NCI-H460 (cell line): ENCODE measurements around the gene OR5H1. TPM values are rescaled to one million over a fixed set of nuclear protein-coding genes. Genes with fewer than 3 reads are reported as not detected.
"Not testable (repeated sequence)": the region's sequence is repeated elsewhere in the genome, so short reads cannot be mapped to it uniquely, and the experiment has no call there.

Experiments used
- DNase-seq: peaks from one replicate; pipeline ENCODE4 v3.0.0-alpha.2; 2016; ENCODE audit warnings: low read depth; ENCODE audit errors: extremely low read depth
- polyA plus RNA-seq: library from polyadenylated mRNA; depleted of rRNA; stranded (reverse); fragments of >200 nt; gene quantifications from 2 replicates; pipeline ENCODE4 v1.2.3, GENCODE V29; 2014; cell fraction: nucleus; rRNA removed
- total RNA-seq: library from RNA; depleted of rRNA; stranded (reverse); fragments of >200 nt; shearing (Covaris generic); gene quantifications from 2 replicates; pipeline ENCODE4 v1.2.3, GENCODE V29; 2014; rRNA removed

Gene OR5H1
- not detected in 2 replicates for total RNA-seq
- not detected in 2 replicates for polyA plus RNA-seq

DNA sequence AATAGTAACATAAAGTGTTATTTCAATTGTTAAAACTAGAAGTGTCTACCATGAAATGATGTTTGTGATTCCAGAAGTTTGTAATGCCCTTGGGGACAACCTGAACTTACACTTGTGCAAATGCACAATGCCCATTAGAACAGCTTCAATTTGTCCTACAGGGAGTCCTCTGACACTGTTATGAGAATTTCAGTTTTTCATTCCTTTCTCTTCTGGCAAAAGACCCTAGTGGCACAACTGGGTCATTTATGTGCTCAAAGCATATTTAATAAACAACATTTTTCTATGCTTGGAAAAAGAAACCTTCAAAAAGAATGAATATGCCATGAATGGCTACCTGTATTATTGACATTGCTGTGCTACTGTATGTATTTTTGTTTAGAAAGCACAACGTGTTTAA lies at the start of gene OR5H1:
Gene OR5H1, plus strand, starts transcription at position 301 of the 400 bp plus-strand sequence. CDS start 1,977 bp downstream, outside the sequence.
- DNase-seq: no peak

GRCh38 chr3:98086873-98087272 lies 43.6 kb upstream of the OR5H1 start, which contains the start of gene OR5AC2:
Gene OR5AC2, plus strand, starts transcription at chr3:98087173. Its CDS starts 0 bp downstream, at chr3:98087173.
- DNase-seq: no peak

- DNase-seq: no peak
Measured at GRCh38 chr3:98095882-98096281, 34.6 kb upstream of the OR5H1 start.

GRCh38 chr3:98099848-98100247 lies 30.7 kb upstream of the OR5H1 start:
- no peak for DNase-seq

GRCh38 chr3:98108162-98108561 lies 22.4 kb upstream of the OR5H1 start:
- no peak for DNase-seq

- no peak for DNase-seq
Measured at GRCh38 chr3:98109807-98110549, 20.5 kb upstream of the OR5H1 start.

DNA sequence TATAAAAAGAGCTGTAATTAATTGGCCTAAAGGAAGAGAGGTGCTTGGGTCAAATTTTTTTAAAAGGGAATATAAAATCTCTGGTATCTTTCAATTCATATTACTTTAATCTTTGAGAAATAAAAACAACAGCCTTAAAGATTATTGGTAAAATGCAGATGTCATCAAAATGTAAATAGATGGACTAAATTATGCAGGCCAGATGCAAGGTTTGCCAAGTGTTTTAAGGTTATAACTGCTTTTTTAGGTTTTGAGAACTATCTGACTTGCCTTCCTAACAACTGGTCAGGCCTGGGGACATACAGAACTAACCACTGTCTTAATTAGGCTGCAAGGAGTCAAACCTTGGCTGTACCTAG lies 20.0 kb upstream of the OR5H1 start:
- DNase-seq: no peak

- DNase-seq: no peak
Measured at GRCh38 chr3:98114264-98114663, 16.3 kb upstream of the OR5H1 start.

- DNase-seq: no peak
Measured at GRCh38 chr3:98115717-98116116, 14.8 kb upstream of the OR5H1 start.

GRCh38 chr3:98136631-98137030 lies 6.1 kb downstream of the OR5H1 start:
- DNase-seq: no peak

GRCh38 chr3:98137826-98138557 lies 7.5 kb downstream of the OR5H1 start:
- not testable (repeated sequence) for DNase-seq

DNA sequence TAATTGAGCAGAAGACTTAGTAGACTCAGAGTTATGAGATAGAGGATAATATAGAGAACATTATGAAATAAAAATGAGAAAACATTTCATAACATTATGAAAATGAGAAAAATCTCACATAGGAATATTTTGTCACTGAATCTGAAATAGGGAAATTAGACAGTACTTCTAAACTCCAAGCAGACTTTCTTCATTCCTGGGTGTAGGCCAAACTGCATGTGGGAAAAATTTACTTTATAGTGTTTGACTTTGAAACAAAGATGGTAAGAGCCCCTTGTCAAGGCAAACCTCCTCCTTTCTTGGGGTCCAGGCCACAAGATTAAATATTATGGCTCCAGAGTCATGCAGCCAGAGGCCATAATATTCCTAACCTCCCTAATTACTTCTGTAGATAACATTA lies 10.0 kb downstream of the OR5H1 start:
- no peak for DNase-seq

DNA sequence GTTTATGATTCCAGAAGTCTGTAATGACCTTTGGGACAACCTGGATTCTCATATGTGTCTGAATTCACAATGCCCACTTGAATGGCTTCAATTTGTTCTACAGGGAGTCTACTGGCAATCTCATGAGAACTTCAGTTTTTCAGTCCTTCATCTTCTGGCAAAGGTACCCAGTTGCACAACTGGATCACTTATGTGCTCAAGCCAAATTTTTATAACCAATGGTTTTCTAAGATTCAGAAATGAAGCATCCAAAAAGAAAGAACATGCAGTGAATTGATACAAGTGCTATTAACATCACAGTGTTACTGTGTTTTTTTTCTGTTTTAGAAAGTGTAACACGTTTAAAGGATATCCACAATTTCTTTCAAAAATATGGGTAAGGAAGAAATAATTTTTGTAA lies 16.7 kb downstream of the OR5H1 start, which contains the start of gene OR5H14:
Gene OR5H14, plus strand, starts transcription at position 301 of the 400 bp plus-strand sequence. CDS start 1,907 bp downstream, outside the sequence.
- no peak for DNase-seq

GRCh38 chr3:98148751-98149150 lies 18.2 kb downstream of the OR5H1 start:
- DNase-seq: no peak

DNA sequence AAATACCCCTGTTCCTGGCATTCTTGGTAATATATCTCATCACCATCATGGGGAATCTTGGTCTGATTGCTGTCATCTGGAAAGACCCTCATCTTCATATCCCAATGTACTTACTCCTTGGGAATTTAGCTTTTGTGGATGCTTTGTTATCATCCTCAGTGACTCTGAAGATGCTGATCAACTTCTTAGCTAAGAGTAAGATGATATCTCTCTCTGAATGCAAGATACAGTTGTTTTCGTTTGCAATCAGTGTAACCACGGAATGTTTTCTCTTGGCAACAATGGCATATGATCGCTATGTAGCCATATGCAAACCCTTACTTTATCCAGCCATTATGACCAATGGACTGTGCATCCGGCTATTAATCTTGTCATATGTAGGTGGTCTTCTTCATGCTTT lies 18.9 kb downstream of the OR5H1 start:
- DNase-seq: not testable (repeated sequence)

DNA sequence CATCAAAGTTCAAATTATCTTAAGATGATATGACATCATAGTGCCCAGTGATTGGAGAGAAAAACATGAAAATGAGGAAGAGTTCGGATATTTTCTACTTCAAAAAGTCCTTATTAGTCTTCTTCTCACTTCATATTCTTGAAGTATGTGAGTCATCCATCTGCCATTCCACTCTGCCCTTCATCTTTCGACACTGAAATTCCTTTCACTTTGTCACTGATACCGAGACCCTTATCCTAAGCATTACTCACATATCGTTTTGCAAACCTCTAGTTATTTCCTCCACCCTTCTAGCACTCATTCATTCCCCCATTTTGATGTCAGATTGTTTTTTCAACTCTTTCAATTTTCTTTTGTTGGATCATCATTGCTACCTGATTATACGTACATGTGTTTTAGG lies 20.7 kb downstream of the OR5H1 start:
- DNase-seq: no peak

DNA sequence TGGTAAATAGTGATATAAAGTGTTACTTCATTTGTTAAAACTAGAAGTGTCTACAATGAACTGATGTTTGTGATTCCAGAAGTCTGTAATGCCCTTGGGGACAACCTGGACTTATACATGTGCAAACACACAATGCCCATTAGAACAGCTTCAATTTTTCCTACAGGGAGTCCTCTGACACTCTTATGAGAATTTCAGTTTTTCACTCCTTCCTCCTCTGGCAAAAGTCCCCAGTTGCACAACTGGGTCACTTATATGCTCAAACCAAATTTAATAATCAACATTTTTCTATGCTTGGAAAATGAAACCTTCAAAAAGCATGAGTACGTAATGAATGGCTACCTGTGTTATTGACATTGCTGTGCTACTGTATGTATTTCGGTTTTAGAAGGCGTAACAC lies 35.9 kb downstream of the OR5H1 start, which contains the start of gene OR5H15:
Gene OR5H15, plus strand, starts transcription at position 301 of the 400 bp plus-strand sequence. CDS start 2,004 bp downstream, outside the sequence.
- no peak for DNase-seq

GRCh38 chr3:98171071-98171470 lies 40.5 kb downstream of the OR5H1 start:
- no peak for DNase-seq

DNA sequence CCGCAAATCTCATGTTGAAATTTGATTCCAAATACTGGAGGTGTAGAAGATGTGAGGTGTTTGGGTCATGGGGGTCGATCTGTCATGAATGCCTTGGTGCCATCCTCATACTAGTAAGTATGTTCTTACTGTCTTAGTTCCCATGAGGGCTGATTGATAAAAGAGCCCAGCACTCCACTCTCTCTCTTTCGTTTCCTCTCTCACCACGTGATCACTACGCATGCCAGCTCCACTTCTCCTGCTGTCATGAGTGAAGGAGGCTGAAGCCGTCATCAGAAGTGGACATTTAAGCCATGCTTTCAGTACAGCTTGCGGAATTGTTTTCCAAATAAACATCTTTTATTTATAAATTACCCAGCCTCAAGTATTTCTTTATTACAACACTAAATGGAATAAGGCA lies 42.1 kb downstream of the OR5H1 start:
- no peak for DNase-seq

DNA sequence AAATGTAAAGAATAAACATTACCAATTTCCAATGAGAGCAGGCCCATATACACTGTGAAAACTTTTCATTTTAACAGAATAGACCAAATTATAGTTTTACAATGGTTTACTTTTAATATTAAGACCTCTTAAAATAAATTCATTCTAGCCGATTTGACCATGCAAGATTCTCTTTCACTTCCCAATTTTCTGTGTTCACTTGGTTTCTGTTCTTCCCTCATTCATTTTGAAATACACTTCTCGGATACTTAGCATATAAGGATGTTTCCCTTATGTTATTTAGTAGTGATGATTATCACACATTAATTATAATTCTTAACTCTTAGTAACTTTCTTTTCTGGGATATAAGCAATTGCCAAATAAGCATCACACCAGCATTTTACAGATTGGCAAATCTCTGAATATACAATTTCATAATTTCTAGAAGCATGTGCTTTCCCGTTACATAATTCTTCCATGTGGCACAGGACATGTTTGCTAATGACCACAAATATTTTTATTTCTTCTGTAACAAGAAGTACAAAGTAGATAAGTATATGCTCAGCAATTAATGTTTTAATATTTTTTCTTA lies 49.9 kb downstream of the OR5H1 start:
- no peak for DNase-seq

GRCh38 chr3:98182196-98182595 lies 51.7 kb downstream of the OR5H1 start:
- no peak for DNase-seq
